ENCODE results near the gene NEUROG1. TPM values are rescaled to one million over a fixed set of nuclear protein-coding genes. Genes with fewer than 3 reads are reported as not detected.

Gene NEUROG1
- total and polyA plus RNA-seq, 10 of the 15 experiments (the other 5 are each of a cell fraction or from before 2014, with no cell fraction given): not detected

GRCh38 chr5:135549413-135549812 is 13.6 kb upstream of the NEUROG1 start:
- Histone ChIP-seq H2AFZ (ENCODE audit: control insufficient read depth, low read depth, low read length) (no peak overlapping the region), H3K4me1 (ENCODE audit: control insufficient read depth, insufficient read depth, low read length) (no peaks in the 10 kb centered on the region), H3K27ac (ENCODE audit: control insufficient read depth, insufficient read depth) (no peak overlapping the region), H4K20me1 (ENCODE audit: control insufficient read depth, insufficient read depth) (no peaks in the 10 kb centered on the region), H3K36me3 (ENCODE audit: control insufficient read depth in 2 of 2, insufficient read depth in 2 of 2, low read length in 1 of 2) (no peaks in the 10 kb centered on the region), H3K27me3 (replicated peaks in 1 of 2; ENCODE audit: control insufficient read depth in 2 of 2, insufficient read depth in 2 of 2, low read length in 1 of 2) (peaks cover 4 to 6% of the 10 kb centered on the region in 2 experiments), H3K9me3 (replicated peaks; ENCODE audit: control insufficient read depth, insufficient read depth, low read length) (no peaks in the 10 kb centered on the region; the same call in 2 of the 3 replicates), H3K4me2 (ENCODE audit: control insufficient read depth, insufficient read depth) (no peak overlapping the region), H3K79me2 (ENCODE audit: control insufficient read depth, insufficient read depth, low read length) (no peaks in the 10 kb centered on the region), H3K9ac (ENCODE audit: control insufficient read depth, insufficient read depth, low read length) (no peak overlapping the region), H3K4me3 (no peak overlapping the region)
- no TSS peak for BruUV-seq (replicated peaks)
- ChIA-PET CTCF (interaction anchor here (1.1 to 10.9 kb wide), 4 partner anchors 11 to 109 kb away, joined by 3 to 363 read pairs (median 56); no protein-coding TSS in a partner anchor), POLR2A (no interaction called here), RAD21 (ENCODE audit: unreplicated experiment) (interaction anchor here (1.4 to 6.2 kb wide), 3 partner anchors 84 to 93 kb away, joined by 4 to 47 read pairs (median 33); no protein-coding TSS in a partner anchor), SMC1A (ENCODE audit: uncharacterized antibody, unreplicated experiment) (interaction anchor here (0.6 to 5.5 kb wide), 3 partner anchors 47 to 92 kb away, joined by 3 to 63 read pairs (median 8); no protein-coding TSS in a partner anchor)
- FAIRE-seq (no peak), DNase-seq (ENCODE audit: low read depth, low spot score) (no peak), ATAC-seq (no peak)
- 2% methylated on average over 4 of the region's 4 CpGs for WGBS (ENCODE audit: insufficient coverage, insufficient replicate concordance, low lambda C conversion rate, missing lambda C conversion rate)
- TF ChIP-seq JUND (IDR thresholded peaks at IDR 0.05; ENCODE audit: low read depth, low read length): no peak
- TF ChIP-seq ATF2 (IDR thresholded peaks at IDR 0.05; ENCODE audit: low read length): no peak
- in situ Hi-C loops (cut with MboI): no loop called here
- intact Hi-C loops (cut with micrococcal nuclease; ENCODE audit: unreplicated experiment): no loop called here

- intact Hi-C loops (cut with micrococcal nuclease; ENCODE audit: unreplicated experiment) (no loop called here), in situ Hi-C loops (cut with MboI) (no loop called here)
- RAD21 ChIA-PET (ENCODE audit: unreplicated experiment): interaction anchor here (1.0 to 1.4 kb wide), 2 partner anchors 85 kb away, joined by 3 to 4 read pairs; no protein-coding TSS in a partner anchor
- POLR2A ChIA-PET: no interaction called here
- FAIRE-seq (no peak), ATAC-seq (no peak), DNase-seq (ENCODE audit: low read depth, low spot score) (no peak)
- no peak overlapping the region for H2AFZ ChIP-seq (ENCODE audit: control insufficient read depth, low read depth, low read length)
- H3K4me1 ChIP-seq (ENCODE audit: control insufficient read depth, insufficient read depth, low read length): peaks cover 8% of the 10 kb centered on the region
- BruUV-seq (replicated peaks): no TSS peak
- H3K9me3 ChIP-seq (replicated peaks; ENCODE audit: control insufficient read depth, insufficient read depth, low read length): no peaks in the 10 kb centered on the region; the same call in 2 of the 3 replicates
- H3K9ac ChIP-seq (ENCODE audit: control insufficient read depth, insufficient read depth, low read length): no peak overlapping the region
- H3K79me2 ChIP-seq (ENCODE audit: control insufficient read depth, insufficient read depth, low read length): no peaks in the 10 kb centered on the region
- SMC1A ChIA-PET (ENCODE audit: uncharacterized antibody, unreplicated experiment): no interaction called here
- CTCF ChIA-PET: interaction anchor here (0.9 to 10.9 kb wide), 2 partner anchors 15 to 85 kb away, joined by 3 to 363 read pairs; no protein-coding TSS in a partner anchor
- no peak overlapping the region for H3K4me2 ChIP-seq (ENCODE audit: control insufficient read depth, insufficient read depth)
- no peak overlapping the region for H3K27ac ChIP-seq (ENCODE audit: control insufficient read depth, insufficient read depth)
- peaks cover 6 to 15% of the 10 kb centered on the region in 2 experiments for H3K27me3 ChIP-seq (replicated peaks in 1 of 2; ENCODE audit: control insufficient read depth in 2 of 2, insufficient read depth in 2 of 2, low read length in 1 of 2)
- H3K4me3 ChIP-seq: no peak overlapping the region
- WGBS (ENCODE audit: insufficient coverage, insufficient replicate concordance, low lambda C conversion rate, missing lambda C conversion rate): 17% methylated on average over 8 of the region's 8 CpGs
- no peaks in the 10 kb centered on the region for H3K36me3 ChIP-seq (ENCODE audit: control insufficient read depth in 2 of 2, insufficient read depth in 2 of 2, low read length in 1 of 2)
- no peaks in the 10 kb centered on the region for H4K20me1 ChIP-seq (ENCODE audit: control insufficient read depth, insufficient read depth)
- TF ChIP-seq SIX5 (IDR thresholded peaks at IDR 0.05; ENCODE audit: low read depth, low read length, severe bottlenecking) (no peak), JUND (IDR thresholded peaks at IDR 0.05; ENCODE audit: low read depth, low read length) (no peak), EP300 (IDR thresholded peaks at IDR 0.05; ENCODE audit: borderline replicate concordance in 1 of 2, control insufficient read depth in 1 of 2, low read depth in 2 of 2, low read length in 2 of 2) (no peak), LARP7 (IDR thresholded peaks at IDR 0.05) (no peak), RBBP5 (conservative IDR thresholded peaks at IDR 0.05) (no peak)
- TF ChIP-seq, protein P1, sequence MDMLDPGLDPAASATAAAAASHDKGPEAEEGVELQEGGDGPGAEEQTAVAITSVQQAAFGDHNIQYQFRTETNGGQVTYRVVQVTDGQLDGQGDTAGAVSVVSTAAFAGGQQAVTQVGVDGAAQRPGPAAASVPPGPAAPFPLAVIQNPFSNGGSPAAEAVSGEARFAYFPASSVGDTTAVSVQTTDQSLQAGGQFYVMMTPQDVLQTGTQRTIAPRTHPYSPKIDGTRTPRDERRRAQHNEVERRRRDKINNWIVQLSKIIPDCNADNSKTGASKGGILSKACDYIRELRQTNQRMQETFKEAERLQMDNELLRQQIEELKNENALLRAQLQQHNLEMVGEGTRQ (IDR thresholded peaks at IDR 0.05; ENCODE audit: borderline replicate concordance, low read depth, low read length): no peak
These were observed 12.0 kb upstream of the NEUROG1 start for GRCh38 chr5:135547590-135548254.

All from GM12878 (cell line).